ENCODE data around the gene GLRX5.

GLRX5 gene

DNA sequence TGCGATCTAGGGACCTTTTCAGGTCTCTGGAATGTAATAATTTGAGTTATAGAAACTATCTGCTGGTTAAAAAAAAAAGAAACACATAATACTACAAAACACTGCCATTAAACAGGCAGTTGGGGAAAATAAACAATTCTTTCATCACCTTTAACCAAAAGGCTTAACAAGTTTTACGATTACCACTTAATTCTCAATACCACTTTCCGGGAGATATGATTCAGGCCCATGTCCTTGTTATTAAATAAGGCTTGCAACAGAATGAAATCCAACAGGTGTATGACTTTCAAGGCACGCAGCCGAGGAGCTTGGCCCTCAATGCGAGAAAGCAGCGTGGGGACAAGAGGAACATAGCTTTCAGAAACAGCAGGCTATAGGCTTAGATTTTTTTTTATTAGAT lies 5.6 kb upstream of the GLRX5 start:
- no peak overlapping the region for H2AFZ ChIP-seq (ENCODE audit: low read depth, low read length, severe bottlenecking)
- H3K4me3 ChIP-seq (ENCODE audit: insufficient read depth, low read length, poor library complexity, severe bottlenecking) = no peak overlapping the region
- TF ChIP-seq EZH2phosphoT487 (conservative IDR thresholded peaks at IDR 0.05; ENCODE audit: low read length) = no peak
- TF ChIP-seq, protein P1, sequence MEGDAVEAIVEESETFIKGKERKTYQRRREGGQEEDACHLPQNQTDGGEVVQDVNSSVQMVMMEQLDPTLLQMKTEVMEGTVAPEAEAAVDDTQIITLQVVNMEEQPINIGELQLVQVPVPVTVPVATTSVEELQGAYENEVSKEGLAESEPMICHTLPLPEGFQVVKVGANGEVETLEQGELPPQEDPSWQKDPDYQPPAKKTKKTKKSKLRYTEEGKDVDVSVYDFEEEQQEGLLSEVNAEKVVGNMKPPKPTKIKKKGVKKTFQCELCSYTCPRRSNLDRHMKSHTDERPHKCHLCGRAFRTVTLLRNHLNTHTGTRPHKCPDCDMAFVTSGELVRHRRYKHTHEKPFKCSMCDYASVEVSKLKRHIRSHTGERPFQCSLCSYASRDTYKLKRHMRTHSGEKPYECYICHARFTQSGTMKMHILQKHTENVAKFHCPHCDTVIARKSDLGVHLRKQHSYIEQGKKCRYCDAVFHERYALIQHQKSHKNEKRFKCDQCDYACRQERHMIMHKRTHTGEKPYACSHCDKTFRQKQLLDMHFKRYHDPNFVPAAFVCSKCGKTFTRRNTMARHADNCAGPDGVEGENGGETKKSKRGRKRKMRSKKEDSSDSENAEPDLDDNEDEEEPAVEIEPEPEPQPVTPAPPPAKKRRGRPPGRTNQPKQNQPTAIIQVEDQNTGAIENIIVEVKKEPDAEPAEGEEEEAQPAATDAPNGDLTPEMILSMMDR (IDR thresholded peaks at IDR 0.05; ENCODE audit: insufficient read depth, low read length, poor library complexity, severe bottlenecking) = no peak
- no peaks in the 10 kb centered on the region for H4K20me1 ChIP-seq (ENCODE audit: low read depth, low read length)
- H3K4me2 ChIP-seq (ENCODE audit: low read depth, low read length, poor library complexity, severe bottlenecking) = no peak overlapping the region
- no peaks in the 10 kb centered on the region for H3K9me3 ChIP-seq (ENCODE audit: insufficient read depth, low read length)
- H3K36me3 ChIP-seq (ENCODE audit: low read length) = 0 out of 2 replicates have a peak, but pooled peaks cover 3% of the 10 kb centered on the region
- no peaks in the 10 kb centered on the region for H3K9me2 ChIP-seq (replicated peaks; ENCODE audit: insufficient read depth, low read length)
- H3F3A ChIP-seq (ENCODE audit: insufficient read depth) = peaks cover 14% of the 10 kb centered on the region
- no peak overlapping the region for H3K9ac ChIP-seq (ENCODE audit: low read length)
- H3K79me2 ChIP-seq (ENCODE audit: insufficient read depth, low read length) = peaks cover 30% of the 10 kb centered on the region
- H3K27me3 ChIP-seq (ENCODE audit: low read length) = no peaks in the 10 kb centered on the region
- no peak overlapping the region for H3K27ac ChIP-seq (ENCODE audit: low read depth, low read length)

DNA sequence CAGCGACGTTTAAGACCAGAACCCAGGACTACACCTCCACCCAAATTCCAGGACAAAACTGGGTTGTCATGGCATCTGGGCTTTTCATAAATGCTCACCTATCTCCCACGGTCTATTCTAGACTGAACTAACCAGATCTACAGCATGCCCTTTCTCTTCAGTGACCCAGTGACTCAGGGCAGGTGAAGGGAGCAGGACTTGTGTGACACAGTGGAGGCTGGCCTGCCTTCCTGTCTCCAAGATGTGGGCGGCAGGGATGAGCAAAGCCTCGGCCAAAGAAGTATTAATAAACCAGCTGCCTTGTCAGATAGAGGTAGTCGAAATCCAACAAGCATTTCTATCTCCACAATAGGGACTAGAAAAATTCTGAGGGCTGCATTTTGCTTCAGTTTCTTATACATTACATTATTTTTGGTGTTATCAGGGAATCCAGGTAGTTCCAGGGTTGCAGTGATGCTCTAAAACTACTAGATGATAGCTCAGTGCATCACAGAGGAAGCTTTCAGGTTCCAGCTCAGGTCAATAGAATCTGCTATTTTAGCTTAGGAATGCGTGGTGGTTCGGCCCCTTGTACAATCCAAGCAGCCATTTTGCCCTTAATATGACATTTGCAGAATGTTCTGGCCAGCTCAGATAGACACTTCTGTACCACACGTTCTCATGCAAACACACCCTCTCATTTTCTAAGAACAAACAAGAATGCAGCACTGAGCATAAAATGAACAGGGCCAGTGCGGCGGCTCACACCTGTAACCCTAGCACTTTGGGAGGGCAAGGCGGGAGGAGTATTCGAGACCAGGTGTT lies 4.2 kb upstream of the GLRX5 start:
- Histone ChIP-seq H4K20me1 (ENCODE audit: low read depth, low read length) (no peaks in the 10 kb centered on the region), H3K9me2 (replicated peaks; ENCODE audit: insufficient read depth, low read length) (no peaks in the 10 kb centered on the region), H3F3A (ENCODE audit: insufficient read depth) (peaks cover 14% of the 10 kb centered on the region), H2AFZ (ENCODE audit: low read depth, low read length, severe bottlenecking) (no peak overlapping the region), H3K9me3 (ENCODE audit: insufficient read depth, low read length) (no peaks in the 10 kb centered on the region), H3K4me2 (ENCODE audit: low read depth, low read length, poor library complexity, severe bottlenecking) (no peak overlapping the region), H3K36me3 (ENCODE audit: low read length) (0 out of 2 replicates have a peak, but pooled peaks cover 3% of the 10 kb centered on the region), H3K79me2 (ENCODE audit: insufficient read depth, low read length) (peaks cover 37% of the 10 kb centered on the region), H3K27ac (ENCODE audit: low read depth, low read length) (no peak overlapping the region), H3K27me3 (ENCODE audit: low read length) (no peaks in the 10 kb centered on the region), H3K4me3 (ENCODE audit: insufficient read depth, low read length, poor library complexity, severe bottlenecking) (no peak overlapping the region), H3K9ac (ENCODE audit: low read length) (no peak overlapping the region)
- TF ChIP-seq, protein P1 (IDR thresholded peaks at IDR 0.05; ENCODE audit: insufficient read depth, low read length, poor library complexity, severe bottlenecking) = no peak

DNA sequence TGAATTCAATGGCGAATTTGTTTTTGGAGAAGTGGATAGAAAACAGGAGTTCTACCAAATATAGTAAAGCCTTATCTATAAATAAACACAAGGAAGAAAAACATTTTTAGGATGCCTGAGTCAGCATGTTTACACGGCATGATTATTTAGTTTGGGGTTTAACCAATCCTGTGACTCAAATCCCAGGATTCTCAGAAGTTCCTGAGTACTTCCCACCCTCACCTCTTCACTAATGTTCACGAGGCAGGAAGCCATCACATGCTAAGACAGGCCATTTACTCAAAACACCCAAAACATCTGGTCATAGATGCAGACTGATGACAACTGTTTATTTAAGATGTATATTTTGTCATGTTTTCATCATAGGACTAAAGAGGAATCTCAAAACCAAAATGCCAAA lies 3.4 kb upstream of the GLRX5 start:
- TF ChIP-seq EZH2phosphoT487 (conservative IDR thresholded peaks at IDR 0.05; ENCODE audit: low read length) = no peak
- TF ChIP-seq, protein P1 (IDR thresholded peaks at IDR 0.05; ENCODE audit: insufficient read depth, low read length, poor library complexity, severe bottlenecking) = no peak
- Histone ChIP-seq H3K9me3 (ENCODE audit: insufficient read depth, low read length) (no peaks in the 10 kb centered on the region), H3K36me3 (ENCODE audit: low read length) (0 out of 2 replicates have a peak, but pooled peaks cover 3% of the 10 kb centered on the region), H3K4me2 (ENCODE audit: low read depth, low read length, poor library complexity, severe bottlenecking) (peak overlapping the region; percentile 84), H3K9me2 (replicated peaks; ENCODE audit: insufficient read depth, low read length) (no peaks in the 10 kb centered on the region), H3K79me2 (ENCODE audit: insufficient read depth, low read length) (peaks cover 45% of the 10 kb centered on the region), H3K4me3 (ENCODE audit: insufficient read depth, low read length, poor library complexity, severe bottlenecking) (no peak overlapping the region), H3K27ac (ENCODE audit: low read depth, low read length) (no peak overlapping the region), H3F3A (ENCODE audit: insufficient read depth) (peaks cover 14% of the 10 kb centered on the region), H3K27me3 (ENCODE audit: low read length) (no peaks in the 10 kb centered on the region), H4K20me1 (ENCODE audit: low read depth, low read length) (no peaks in the 10 kb centered on the region), H2AFZ (ENCODE audit: low read depth, low read length, severe bottlenecking) (no peak overlapping the region), H3K9ac (ENCODE audit: low read length) (no peak overlapping the region)
